SK-N-SH (cell line): Measurements from ENCODE around the gene PPP4C. TPM values are rescaled to one million over a fixed set of nuclear protein-coding genes. Genes with fewer than 3 reads are reported as not detected.

ENCODE experiments used
- CTCF ChIA-PET: fragments of 300-600, 350-600 bp; formaldehyde crosslinking; extraction: SDS; loops from one replicate; lab custom pipeline; 2021; lab: Yijun Ruan, JAX
- POLR2A ChIA-PET: fragments of 350-600 bp; sonication (Branson Sonifier 250); formaldehyde crosslinking; extraction: SDS; loops from one replicate; lab custom pipeline; 2020; ENCODE audit warnings: antibody characterized with exemption, inconsistent platforms; lab: Yijun Ruan, JAX
- DNase-seq: peaks from one replicate; pipeline ENCODE4 v3.0.0; 2012
- H2AFZ ChIP-seq: fragments of 200-600 bp; sonication (generic); 2 replicates; pipeline ENCODE4 v1.8.1; 2016; ENCODE audit warnings: antibody characterized with exemption, mild to moderate bottlenecking, low read depth
- H3F3A ChIP-seq: fragments of 200-600 bp; sonication (generic); replicated peaks from 2 replicates; pipeline ENCODE3; 2016; ENCODE audit warnings: antibody characterized with exemption, mild to moderate bottlenecking; ENCODE audit not compliant: insufficient read depth
- H3K27ac ChIP-seq, 2 experiments: fragments of 200-500 bp in 1 of 2; fragments of 200-600 bp in 1 of 2; sonication (Bioruptor generic) in 1 of 2; sonication (generic), shearing (Covaris generic) in 1 of 2; 2 replicates each; pipeline versions ENCODE4 v1.5.1 to v1.6.1; 2014 to 2016; ENCODE audit warnings: low read depth in 2 of 2, inconsistent platforms in 1 of 2, low read length in 1 of 2, mild to moderate bottlenecking in 1 of 2, mixed read lengths in 1 of 2
- H3K27me3 ChIP-seq: fragments of 200-600 bp; sonication (generic), shearing (Covaris generic); 2 replicates; pipeline ENCODE4 v1.6.1; 2016; ENCODE audit warnings: mixed run types; ENCODE audit not compliant: insufficient read depth
- H3K36me3 ChIP-seq, 2 experiments: fragments of 200-500 bp in 1 of 2; fragments of 200-600 bp in 1 of 2; sonication (Bioruptor generic) in 1 of 2; sonication (generic) in 1 of 2; replicated peaks in 1 of 2; 2 replicates each; pipeline versions ENCODE3 to v1.5.1; 2014 to 2016; ENCODE audit warnings: low read length in 1 of 2, mild to moderate bottlenecking in 1 of 2; ENCODE audit not compliant: insufficient read depth in 2 of 2, control insufficient read depth in 1 of 2
- H3K4me1 ChIP-seq, 2 experiments: fragments of 200-500 bp in 1 of 2; fragments of 200-600 bp in 1 of 2; sonication (Bioruptor generic) in 1 of 2; sonication (generic), shearing (Covaris generic) in 1 of 2; 2 replicates each; pipeline versions ENCODE4 v1.5.1 to v1.6.1; 2014 to 2016; ENCODE audit warnings: low read depth in 1 of 2, low read length in 1 of 2, mixed run types in 1 of 2; ENCODE audit not compliant: insufficient read depth in 2 of 2, control insufficient read depth in 1 of 2
- H3K4me2 ChIP-seq: fragments of 200-600 bp; sonication (generic), shearing (Covaris generic); 2 replicates; pipeline ENCODE4 v1.6.1; 2017; ENCODE audit warnings: mixed run types
- H3K4me3 ChIP-seq, 2 experiments: fragments of 200-500 bp in 1 of 2; fragments of 200-600 bp in 1 of 2; sonication (Bioruptor generic) in 1 of 2; sonication (generic), shearing (Covaris generic) in 1 of 2; 2 replicates each; pipeline versions ENCODE4 v1.5.1 to v1.8.1; 2014 to 2016; ENCODE audit warnings: low read depth in 2 of 2, inconsistent platforms in 1 of 2, low read length in 1 of 2, mild to moderate bottlenecking in 1 of 2, mixed read lengths in 1 of 2, moderate library complexity in 1 of 2
- H3K79me2 ChIP-seq: fragments of 200-600 bp; sonication (generic); 2 replicates; pipeline ENCODE4 v1.8.1; 2017; ENCODE audit warnings: mild to moderate bottlenecking; ENCODE audit not compliant: insufficient read depth
- H3K9ac ChIP-seq: fragments of 200-600 bp; sonication (generic); 2 replicates; pipeline ENCODE4 v1.6.1; 2017; ENCODE audit warnings: mixed run types
- H3K9me2 ChIP-seq: fragments of 200-600 bp; sonication (generic); 2 replicates; pipeline ENCODE4 v1.6.1; 2017; ENCODE audit warnings: mixed run types
- H3K9me3 ChIP-seq: fragments of 200-600 bp; sonication (generic); 2 replicates; pipeline ENCODE4 v1.6.1; 2017; ENCODE audit warnings: mixed run types, mild to moderate bottlenecking, moderate library complexity
- H4K20me1 ChIP-seq: fragments of 200-600 bp; sonication (generic); 2 replicates; pipeline ENCODE4 v1.6.1; 2017; ENCODE audit warnings: mild to moderate bottlenecking, mixed run types; ENCODE audit not compliant: insufficient read depth
- CHD2 ChIP-seq: fragments of 150-350 bp; IDR thresholded peaks from 2 replicates; pipeline ENCODE4 v1.6.1; 2018; ENCODE audit warnings: low read length; ENCODE audit not compliant: partially characterized antibody
- CTCF ChIP-seq: fragments of 200-600 bp; sonication (generic); IDR thresholded peaks from 2 replicates; pipeline ENCODE4 v1.6.1; 2017; ENCODE audit warnings: antibody characterized with exemption, mild to moderate bottlenecking, moderate library complexity
- ELF1 ChIP-seq: IDR thresholded peaks from 2 replicates; pipeline ENCODE4 v1.4.0; 2012
- EZH2phosphoT487 ChIP-seq: fragments of 200-600 bp; sonication (generic); IDR thresholded peaks from 2 replicates; pipeline ENCODE4 v1.6.1; 2017; ENCODE audit warnings: low read depth, mixed run types, mild to moderate bottlenecking, antibody characterized with exemption, moderate library complexity, borderline replicate concordance
- FOXJ3 ChIP-seq: sonication (generic); formaldehyde crosslinking; IDR thresholded peaks from 2 replicates; pipeline ENCODE4 v1.5.1; 2020; ENCODE audit warnings: mild to moderate bottlenecking, missing genetic modification reagents
- FOXM1 ChIP-seq: IDR thresholded peaks from 2 replicates; pipeline ENCODE4 v1.4.0; 2012; ENCODE audit warnings: low read depth, mild to moderate bottlenecking
- GABPA ChIP-seq: IDR thresholded peaks from 2 replicates; pipeline ENCODE4 v1.4.0; 2012; ENCODE audit warnings: low read depth, mild to moderate bottlenecking
- GATA2 ChIP-seq: sonication (generic); formaldehyde crosslinking; IDR thresholded peaks from 2 replicates; pipeline ENCODE4 v1.5.0; 2020; ENCODE audit warnings: mild to moderate bottlenecking, missing genetic modification reagents
- IRF3 ChIP-seq: fragments of 150-350 bp; IDR thresholded peaks from 2 replicates; pipeline ENCODE4 v1.6.1; 2016; ENCODE audit warnings: mild to moderate bottlenecking, low read depth, low read length
- JUND ChIP-seq: IDR thresholded peaks from 2 replicates; pipeline ENCODE4 v1.4.0; 2012
- MAX ChIP-seq: IDR thresholded peaks from 2 replicates; pipeline ENCODE4 v1.4.0; 2012; ENCODE audit warnings: low read depth
- MEF2A ChIP-seq: IDR thresholded peaks from 2 replicates; pipeline ENCODE4 v1.4.0; 2012; ENCODE audit warnings: low read depth, borderline replicate concordance
- MXI1 ChIP-seq: IDR thresholded peaks from 2 replicates; pipeline ENCODE4 v1.6.1; 2012; ENCODE audit warnings: mild to moderate bottlenecking, low read depth, low read length, improper control_type of control experiment
- NFIC ChIP-seq: IDR thresholded peaks from 2 replicates; pipeline ENCODE4 v1.4.0; 2012; ENCODE audit warnings: borderline replicate concordance
- RCOR1 ChIP-seq: fragments of 150-350 bp; IDR thresholded peaks from 2 replicates; pipeline ENCODE4 v1.6.1; 2017; ENCODE audit warnings: antibody characterized with exemption, low read length
- RXRA ChIP-seq: IDR thresholded peaks from 2 replicates; pipeline ENCODE4 v1.4.0; 2012; ENCODE audit warnings: low read depth, mild to moderate bottlenecking, borderline replicate concordance
- SIN3A ChIP-seq: IDR thresholded peaks from 2 replicates; pipeline ENCODE4 v1.6.1; 2012; ENCODE audit warnings: low read depth, mild to moderate bottlenecking, low read length, moderate library complexity, borderline replicate concordance
- TEAD4 ChIP-seq: IDR thresholded peaks from 2 replicates; pipeline ENCODE4 v1.4.0; 2012; ENCODE audit warnings: mild to moderate bottlenecking, borderline replicate concordance; ENCODE audit not compliant: insufficient read depth
- USF1 ChIP-seq: IDR thresholded peaks from 2 replicates; pipeline ENCODE4 v1.4.0; 2012; ENCODE audit warnings: low read depth, borderline replicate concordance
- USF2 ChIP-seq: fragments of 150-350 bp; IDR thresholded peaks from 2 replicates; pipeline ENCODE4 v1.6.1; 2017; ENCODE audit warnings: antibody characterized with exemption, low read length, low read depth, borderline replicate concordance
- YY1 ChIP-seq: IDR thresholded peaks from 2 replicates; pipeline ENCODE4 v1.4.0; 2012; ENCODE audit warnings: low read depth, mild to moderate bottlenecking
- WGBS: methylation state at CpG from one replicate; pipeline ENCODE4 v1.1.6; 2017; ENCODE audit warnings: low lambda C conversion rate; 5-methylcytosine and 5-hydroxymethylcytosine counted together
- polyA plus RNA-seq, 3 experiments: library from polyadenylated mRNA; depleted of rRNA; stranded (reverse); fragments of >200 nt; gene quantifications; 2 replicates each; pipeline ENCODE4 v1.2.3, GENCODE V29; 2012

PPP4C gene
- polyA plus RNA-seq, 1 of the 3 experiments (the other 2 are of a cell fraction), result 339 TPM

- 81% methylated on average over 4 of the region's 4 CpGs for WGBS
- Histone ChIP-seq H3K9me2 (no peaks in the 10 kb centered on the region), H3K79me2 (no peaks in the 10 kb centered on the region), H3F3A (no peaks in the 10 kb centered on the region), H3K4me3 (no peak overlapping the region), H3K27ac (no peak overlapping the region), H3K27me3 (no peaks in the 10 kb centered on the region), H3K4me2 (no peak overlapping the region), H3K9me3 (no peaks in the 10 kb centered on the region), H3K36me3 (peaks cover 0 to 7% of the 10 kb centered on the region in 2 experiments), H4K20me1 (no peaks in the 10 kb centered on the region), H3K9ac (no peak overlapping the region), H2AFZ (no peak overlapping the region), H3K4me1 (no peaks in the 10 kb centered on the region)
- ChIA-PET CTCF (interaction anchor here (3.3 to 4.5 kb wide), 2 partner anchors 9 to 12 kb away, joined by 14 to 39 read pairs; partner anchors contain the start of genes GDPD3 and TBX6), POLR2A (no interaction called here)
- no peak for DNase-seq
- TF ChIP-seq MXI1 (no peak), FOXM1 (no peak), IRF3 (no peak), EZH2phosphoT487 (no peak), USF1 (no peak), USF2 (no peak), RCOR1 (no peak), CTCF (no peak), YY1 (no peak), SIN3A (no peak), FOXJ3 (CRISPR knock-in tag) (no peak)
Observed at GRCh38 chr16:30104090-30104489, 28.3 kb downstream of the PPP4C start.

GRCh38 chr16:30104492-30104891 is 28.7 kb downstream of the PPP4C start:
- 85% methylated on average over 6 of the region's 6 CpGs for WGBS
- H3K27me3 ChIP-seq, result no peaks in the 10 kb centered on the region
- H2AFZ ChIP-seq, result no peak overlapping the region
- H3F3A ChIP-seq, result no peaks in the 10 kb centered on the region
- no peaks in the 10 kb centered on the region for H4K20me1 ChIP-seq
- TF ChIP-seq NFIC (no peak), SIN3A (no peak), GATA2 (CRISPR knock-in tag) (no peak), USF1 (no peak), MAX (no peak), FOXJ3 (CRISPR knock-in tag) (no peak), MEF2A (no peak), ELF1 (no peak), GABPA (no peak), YY1 (no peak), JUND (no peak), EZH2phosphoT487 (no peak), RXRA (no peak), TEAD4 (no peak), CHD2 (no peak), USF2 (no peak)
- H3K4me2 ChIP-seq, result no peak overlapping the region
- no peaks in the 10 kb centered on the region for H3K9me3 ChIP-seq
- no peaks in the 10 kb centered on the region for H3K9me2 ChIP-seq
- no peak overlapping the region for H3K27ac ChIP-seq
- CTCF ChIA-PET, result interaction anchor here (3.3 to 4.5 kb wide), 2 partner anchors 8 to 12 kb away, joined by 14 to 39 read pairs; partner anchors contain the start of genes GDPD3 and TBX6
- no peaks in the 10 kb centered on the region for H3K4me1 ChIP-seq
- H3K79me2 ChIP-seq, result no peaks in the 10 kb centered on the region
- POLR2A ChIA-PET, result no interaction called here
- H3K4me3 ChIP-seq, result no peak overlapping the region
- no peak overlapping the region for H3K9ac ChIP-seq
- no peak for DNase-seq
- H3K36me3 ChIP-seq, result peaks cover 0 to 7% of the 10 kb centered on the region in 2 experiments
